Measurements from ENCODE around the gene MAPK4.

The MAPK4 gene

DNA sequence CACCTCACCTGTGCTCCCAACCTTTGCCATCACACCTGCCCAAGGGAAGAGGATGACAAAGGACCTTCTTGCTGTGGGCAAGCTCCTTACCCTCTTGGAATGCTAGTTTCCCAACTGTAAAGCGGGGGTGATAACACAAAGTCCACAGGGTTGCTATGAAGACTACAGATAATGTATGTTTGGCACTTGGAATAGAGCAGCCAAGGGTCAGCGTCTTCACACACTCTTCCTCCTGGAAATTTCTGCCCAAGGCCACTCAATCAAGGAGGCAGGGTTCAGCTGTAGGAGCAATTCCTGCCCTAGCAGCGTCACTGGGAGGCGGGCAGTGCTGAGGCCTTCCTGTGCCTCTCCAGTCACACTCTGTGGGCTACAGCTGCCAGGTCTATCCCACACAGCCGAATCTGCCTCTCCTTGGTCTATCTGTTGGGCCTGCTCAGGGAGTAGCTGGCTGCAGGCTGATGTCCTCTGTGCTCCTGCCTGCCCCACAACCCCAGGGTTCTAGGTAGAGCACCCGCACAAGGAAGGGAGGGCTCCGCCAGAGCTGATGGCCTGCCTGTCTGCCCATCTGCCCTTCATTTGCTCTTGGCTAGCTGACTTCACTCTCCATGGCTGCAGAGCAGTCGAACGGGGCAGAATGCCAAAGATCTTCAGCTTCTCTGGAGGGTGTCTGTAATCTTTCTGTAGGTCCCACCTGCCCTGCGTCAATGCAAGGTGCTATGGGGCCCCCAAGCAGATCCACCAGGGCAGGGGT is 168.0 kb downstream of the MAPK4 start:
- DNase-seq: no peak

DNA sequence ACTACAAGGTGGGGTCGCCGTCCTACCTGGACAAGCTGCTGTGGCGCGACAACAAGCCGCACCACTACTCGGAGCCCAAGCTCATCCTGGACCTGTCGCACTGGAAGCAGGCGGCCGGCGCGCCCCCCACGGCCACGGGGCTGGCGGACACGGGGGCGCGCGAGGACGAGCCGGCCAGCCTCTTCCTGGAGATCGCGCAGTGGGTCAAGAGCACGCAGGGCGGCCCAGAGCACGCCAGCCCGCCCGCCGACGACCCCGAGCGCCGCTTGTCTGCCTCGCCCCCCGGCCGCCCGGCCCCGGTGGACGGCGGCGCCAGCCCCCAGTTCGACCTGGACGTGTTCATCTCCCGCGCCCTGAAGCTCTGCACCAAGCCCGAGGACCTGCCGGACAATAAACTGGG is 169.5 kb downstream of the MAPK4 start:
- DNase-seq: no peak

DNA sequence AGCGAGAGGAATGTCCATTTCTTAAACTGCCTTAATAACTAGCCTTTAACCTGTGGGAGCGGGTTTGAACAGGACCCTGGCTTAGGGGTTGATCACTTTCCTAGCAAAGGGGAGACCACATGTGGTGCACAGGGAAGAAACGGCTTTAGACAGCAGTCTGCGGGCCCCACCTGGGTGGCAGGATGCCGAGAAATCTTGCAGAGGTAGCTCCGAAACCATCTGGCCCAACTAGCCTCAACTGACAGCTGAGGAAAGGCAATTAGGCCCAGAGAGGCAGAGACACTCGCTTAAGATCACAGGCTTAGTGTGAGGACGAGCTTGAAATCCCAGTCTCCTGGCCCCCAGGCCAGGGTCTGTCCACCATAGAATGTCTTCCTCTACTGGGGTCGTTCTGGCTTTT is 170.1 kb downstream of the MAPK4 start:
- DNase-seq: no peak

DNA sequence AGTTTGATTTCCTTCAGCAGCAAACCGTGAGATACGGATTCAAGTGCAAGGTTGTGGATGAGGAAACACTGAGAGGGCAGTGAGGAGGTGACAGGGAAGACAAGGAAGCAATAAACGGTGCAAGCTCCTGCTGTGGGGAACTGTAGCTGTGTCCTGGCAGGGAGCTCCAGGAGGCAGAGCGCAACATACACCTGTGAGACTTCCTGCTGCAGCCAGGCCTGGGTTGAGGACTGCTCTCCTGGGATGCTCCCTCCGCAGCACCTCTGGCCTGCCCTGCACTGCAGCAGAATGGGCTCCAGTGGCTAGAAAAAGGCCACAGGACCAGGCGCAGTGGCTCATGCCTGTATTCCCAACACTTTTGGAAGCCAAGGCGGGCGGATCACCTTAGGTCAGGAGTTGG is 174.5 kb downstream of the MAPK4 start:
- DNase-seq: no peak

DNA sequence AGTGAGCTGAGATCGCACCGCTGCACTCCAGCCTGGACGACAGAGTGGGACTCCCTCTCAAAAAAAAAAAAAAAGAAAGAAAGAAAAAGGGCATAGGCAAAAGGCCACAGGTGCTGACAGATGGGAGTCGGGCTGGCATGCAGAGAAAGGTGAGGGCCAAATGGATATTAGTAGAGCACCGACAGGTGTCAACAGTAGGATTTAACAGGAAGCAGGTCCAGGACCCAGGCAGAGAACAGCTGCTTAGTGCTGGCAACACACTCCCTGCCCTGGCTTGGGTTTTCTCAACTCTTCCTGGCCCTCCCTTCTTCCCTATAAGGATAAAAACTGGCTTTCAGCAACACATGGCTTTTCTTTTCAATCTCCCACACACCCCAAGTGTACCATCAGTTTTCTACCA is 175.0 kb downstream of the MAPK4 start:
- DNase-seq: no peak

DNA sequence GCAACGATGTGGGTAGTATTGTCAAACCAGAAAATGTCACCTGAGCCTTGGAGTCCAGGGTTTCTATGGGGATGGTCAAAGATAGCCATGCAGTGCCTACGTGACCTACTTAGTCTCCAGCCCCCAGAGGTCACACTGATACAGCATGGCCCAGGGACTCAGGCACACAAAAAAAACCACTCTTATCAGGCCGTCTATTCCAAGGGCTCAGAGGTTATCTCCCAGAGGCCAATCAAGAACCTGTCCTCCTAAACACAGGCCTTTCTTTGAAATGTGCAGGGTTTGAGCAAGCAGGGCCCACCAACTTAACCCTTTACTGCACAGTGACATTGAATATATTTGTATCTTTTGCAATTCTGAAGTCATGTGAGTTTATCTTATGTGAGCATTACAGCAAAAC is 177.2 kb downstream of the MAPK4 start:
- DNase-seq: no peak

DNA sequence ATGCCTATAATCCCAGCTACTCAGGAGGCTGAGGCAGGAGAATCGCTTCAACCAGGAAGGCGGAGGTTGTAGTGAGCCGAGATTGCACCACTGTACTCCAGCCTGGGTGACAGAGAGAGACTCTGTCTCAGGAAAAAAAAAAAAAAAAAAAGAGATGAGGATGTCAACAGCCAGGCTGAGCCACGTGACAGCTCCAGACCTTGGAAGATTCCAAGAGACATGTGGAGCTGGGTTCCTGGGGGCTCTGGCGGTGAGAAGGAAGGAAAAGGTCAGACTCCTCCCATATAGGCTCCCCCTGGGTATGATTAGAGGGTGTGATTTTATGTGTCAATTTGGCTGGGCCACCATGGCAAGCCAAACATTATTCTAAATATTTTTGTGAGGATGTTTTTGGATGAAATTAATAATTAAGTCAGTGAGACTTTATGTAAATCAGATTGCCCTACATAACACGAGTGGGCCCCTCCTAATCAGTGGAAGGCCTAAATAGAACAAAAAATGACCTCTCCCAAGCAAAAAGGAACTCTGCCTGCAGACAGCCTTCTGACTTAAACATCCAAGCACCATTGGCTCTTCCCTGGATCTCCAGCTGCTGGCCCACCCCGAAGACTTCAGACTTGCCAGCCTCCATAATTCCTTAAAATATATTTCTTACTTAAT is 178.3 kb downstream of the MAPK4 start:
- no peak for DNase-seq

DNA sequence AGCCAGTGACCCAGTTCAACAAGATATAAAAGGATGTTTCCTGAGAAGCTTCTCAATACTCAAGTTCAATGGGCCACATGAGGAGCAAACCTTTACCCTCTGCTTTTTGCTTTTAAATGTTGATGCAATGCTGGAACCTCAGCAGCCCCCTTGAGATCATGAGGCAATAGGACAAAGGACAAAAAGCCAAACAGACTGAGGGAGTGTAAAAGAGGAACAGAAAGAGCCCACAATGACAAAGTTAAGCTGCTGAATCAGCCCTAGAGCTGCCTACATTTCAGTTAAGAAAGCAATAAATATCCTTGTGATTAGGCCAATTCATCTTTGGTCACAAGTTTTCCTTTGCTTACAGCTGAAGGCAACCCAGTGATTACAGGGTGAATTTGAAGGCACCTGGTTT is 183.1 kb downstream of the MAPK4 start:
- no peak for DNase-seq

DNA sequence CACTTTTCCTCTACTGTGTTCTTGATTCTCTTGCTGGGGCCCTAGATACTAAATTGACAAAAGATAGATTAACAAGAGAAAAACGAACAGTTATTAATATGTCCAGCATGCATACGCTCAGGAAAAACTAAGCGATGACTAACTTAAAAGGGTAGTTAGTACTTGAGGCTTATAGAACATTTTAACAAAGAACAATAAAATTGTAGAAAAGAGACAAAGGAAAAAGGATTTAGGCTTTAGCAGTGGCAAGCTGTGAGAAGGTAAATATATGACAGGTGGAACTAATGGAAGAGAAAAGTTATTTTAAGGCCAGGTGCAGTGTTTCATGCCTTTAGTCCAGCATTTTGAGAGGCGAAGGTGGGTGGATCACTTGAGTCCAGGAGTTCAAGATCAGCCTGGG is 184.4 kb downstream of the MAPK4 start:
- DNase-seq: no peak

DNA sequence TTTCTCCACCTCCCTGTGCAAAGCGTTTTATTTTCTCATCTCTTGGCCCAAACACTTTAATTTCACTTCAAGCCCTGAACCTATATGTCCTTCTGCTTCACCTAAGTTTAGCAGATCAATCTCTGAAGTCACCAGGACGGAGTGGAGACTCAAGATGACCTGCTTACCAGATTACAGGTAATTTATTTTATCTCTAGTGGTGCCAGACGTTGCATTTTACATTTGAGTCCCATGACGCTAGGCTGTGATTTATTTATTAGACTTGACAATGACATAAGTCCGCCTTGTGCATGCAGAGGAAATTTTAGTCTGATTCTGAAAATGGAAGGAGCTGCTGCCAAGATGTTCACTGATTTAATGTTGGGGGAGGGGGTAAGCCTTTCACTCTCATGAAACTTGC is 186.1 kb downstream of the MAPK4 start:
- DNase-seq: no peak

DNA sequence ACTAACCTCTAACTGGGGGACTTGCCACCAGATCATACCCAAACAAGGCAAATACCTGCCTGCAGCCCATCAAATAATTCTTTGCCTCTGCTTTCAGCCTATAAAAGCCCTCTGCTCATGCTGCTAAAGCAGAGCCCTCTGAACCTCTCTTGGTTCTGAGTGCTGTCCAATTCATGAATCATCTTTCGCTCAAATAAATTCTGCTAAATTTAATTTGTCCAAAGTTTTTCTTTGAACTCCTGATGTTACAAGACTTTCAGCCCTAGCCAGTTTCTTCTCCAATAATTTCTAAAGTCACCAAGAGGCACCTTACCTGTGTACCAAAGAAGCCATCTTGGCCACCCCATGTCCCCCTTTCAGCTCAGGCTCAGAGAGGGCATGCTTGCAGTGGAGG is 188.0 kb downstream of the MAPK4 start:
- DNase-seq: no peak

DNA sequence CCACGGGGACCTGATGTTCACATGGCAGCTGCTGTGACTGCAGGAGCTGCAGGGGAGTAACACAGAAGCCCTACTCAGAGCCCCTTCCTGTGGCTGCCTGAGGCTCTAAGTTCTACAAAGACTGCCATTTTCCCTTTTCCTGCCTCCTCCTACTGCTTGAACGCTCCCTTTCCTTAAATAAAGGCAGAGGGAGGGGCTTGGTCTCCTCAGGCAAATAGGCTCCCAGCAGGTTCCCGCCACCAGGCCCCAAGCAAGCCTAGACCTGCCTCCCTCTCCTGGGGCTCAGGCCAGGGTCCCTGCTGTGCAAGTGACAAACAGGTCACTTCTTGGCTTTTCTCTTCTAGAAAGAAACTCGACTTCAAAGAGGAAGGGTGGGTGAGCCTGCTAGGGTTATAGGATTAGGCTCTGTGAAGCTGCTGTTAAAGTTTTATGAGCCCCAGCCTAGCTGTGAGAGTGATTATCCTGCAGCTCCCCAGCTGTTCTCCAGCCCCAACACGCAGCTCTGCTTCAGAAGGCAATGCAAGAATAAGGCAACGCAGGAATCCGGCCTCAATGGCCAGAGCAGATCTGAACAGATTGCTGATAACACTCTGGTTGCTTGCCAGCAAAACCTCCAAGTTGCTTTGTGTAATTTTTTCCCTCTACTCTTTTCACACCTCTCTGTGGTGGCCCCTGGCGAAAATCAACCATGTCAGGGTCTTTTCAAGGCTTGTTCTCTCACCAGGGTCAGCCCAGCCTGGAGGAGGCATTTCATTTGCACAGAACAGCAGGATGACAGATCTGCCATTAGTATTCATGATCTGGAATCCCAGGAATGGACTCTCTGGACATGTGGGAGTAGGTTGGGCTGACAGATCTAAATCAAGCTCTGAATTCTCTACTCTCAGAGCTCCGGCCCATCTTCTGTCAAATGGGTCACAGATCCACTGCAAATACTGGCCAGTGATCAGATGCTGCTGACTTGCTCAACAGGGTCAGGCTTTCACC is 188.6 kb downstream of the MAPK4 start:
- DNase-seq: no peak

DNA sequence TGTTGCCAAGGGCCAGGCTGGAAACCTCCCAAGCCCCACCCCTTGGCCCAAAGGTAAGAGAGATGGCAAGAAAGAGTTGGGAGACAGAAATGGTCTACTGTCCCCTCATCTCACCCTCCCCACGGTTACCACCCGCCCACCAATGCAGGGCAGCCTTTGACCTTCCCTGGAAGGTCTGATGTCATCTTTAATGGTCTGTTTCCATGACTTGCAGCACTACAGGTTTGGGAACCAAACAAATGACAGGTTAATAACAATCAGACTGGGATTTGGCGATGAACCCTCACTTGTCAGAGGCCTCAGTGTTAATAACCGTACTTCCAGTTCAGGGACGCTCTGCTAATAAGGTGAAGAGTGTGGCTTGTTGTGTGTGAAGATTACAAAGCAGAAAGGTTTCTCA is 189.5 kb downstream of the MAPK4 start:
- DNase-seq: no peak

DNA sequence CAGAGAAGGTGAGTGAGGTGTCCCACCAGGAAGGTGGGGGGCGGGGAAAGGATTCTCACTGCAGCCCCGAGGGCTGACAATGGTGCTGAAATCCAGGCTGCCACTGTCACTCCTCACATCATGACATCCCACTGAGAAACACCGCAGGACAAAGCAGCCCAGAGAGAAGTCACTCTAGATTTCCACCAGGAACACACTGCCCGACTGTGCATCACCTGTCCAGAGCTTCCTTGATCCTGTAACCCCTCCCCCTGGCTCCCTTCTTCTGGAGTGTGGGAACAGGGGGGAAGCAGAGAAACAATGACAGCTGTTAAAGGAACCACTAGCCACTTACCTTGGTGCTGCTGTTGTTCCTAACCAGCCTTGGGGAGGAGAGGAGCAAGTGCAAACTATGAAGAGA is 190.1 kb downstream of the MAPK4 start:
- DNase-seq: no peak

DNA sequence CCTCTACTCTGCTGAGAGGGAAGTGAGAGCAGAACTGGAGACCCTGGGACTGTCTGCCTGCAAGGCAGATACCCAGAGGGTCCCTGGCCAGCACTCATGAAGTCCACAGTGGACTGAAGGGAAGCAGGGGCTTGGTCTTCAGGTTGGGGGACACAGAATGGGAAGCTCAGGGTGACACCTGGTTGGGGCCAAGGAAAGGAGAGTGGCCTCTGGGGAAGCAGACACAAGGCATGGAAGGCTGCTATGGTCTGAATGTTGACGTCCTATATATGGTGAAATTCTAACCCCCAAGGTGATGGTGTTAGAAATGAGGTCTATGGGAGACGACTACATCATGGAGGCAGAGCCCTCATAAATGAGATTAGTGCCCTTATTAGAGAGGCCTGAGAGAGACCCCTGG is 190.7 kb downstream of the MAPK4 start:
- DNase-seq: no peak

DNA sequence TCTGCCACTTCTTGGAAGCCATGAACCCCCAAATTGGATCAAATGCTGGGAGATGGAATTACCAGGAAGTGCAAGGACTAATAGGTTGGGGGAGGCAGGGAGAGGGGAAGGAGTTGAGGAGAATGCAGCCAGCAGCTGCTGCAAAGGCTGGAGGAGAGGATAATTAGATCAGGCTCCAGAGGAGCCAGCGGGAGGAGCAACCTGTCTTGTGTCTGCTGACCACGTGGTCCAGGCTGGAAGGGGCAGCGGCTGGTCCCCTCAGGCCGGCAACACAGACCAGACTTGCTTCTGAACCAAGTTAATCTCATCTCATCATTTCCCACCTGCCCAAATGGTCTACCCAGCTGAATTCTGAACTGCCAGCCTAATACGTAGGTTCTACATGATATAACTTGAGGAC is 191.6 kb downstream of the MAPK4 start:
- no peak for DNase-seq

DNA sequence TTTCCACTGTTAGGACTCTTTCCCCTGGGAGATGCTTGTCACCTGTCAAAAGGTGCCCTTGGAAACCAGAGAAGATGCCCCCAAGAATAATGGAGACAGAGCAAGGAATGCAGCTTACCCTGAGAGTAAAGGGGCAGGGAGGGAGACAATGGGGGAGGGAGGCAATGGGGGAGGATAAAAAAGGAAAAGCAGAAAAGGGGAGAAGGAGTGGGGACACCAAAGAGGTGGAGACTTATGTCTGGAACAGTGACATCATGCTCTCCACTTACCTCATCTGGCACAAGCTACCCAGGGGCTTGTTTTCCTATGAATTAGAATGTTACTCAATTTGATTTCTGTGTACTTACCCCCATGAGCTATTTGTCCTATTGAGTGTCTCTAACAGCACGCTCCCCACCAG is 192.1 kb downstream of the MAPK4 start:
- no peak for DNase-seq

DNA sequence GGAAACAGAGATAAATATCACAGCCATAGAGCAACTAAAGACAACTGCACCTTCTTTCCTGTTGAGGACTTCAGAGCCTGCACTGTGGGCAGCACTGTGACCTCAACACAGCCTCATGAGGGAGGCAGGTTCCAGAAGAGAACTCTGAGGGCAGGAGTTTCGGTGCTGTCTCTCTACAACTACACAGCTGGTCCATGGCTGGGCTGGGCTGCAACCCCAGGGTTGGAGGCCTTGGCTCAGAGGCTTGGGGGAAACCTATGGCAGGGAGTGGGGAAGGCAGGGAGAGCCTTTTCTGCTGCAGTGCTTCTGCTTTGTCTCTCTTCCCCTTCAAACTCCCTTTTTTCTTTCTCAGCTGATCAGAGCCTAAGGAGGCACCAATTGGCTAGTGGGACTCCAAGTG is 193.4 kb downstream of the MAPK4 start:
- DNase-seq: no peak

DNA sequence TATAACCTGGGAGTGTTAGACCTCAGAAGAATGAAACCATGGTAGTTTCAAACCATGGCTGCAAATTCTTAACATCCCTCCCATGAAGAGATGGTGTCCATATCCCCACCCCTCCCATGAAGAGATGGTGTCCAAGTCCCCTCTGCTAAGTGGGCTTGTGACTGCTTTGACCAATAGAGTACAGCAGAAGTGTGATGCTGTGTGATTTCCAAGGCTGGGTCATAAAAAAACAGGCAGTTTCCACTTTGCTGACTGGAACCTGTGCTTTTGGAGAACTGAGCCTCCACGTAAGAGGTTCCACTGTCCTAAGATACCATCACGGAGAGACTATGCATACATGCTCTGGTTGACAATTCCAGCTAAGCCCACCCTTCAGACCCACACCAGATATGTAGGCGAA is 194.4 kb downstream of the MAPK4 start:
- DNase-seq: no peak

DNA sequence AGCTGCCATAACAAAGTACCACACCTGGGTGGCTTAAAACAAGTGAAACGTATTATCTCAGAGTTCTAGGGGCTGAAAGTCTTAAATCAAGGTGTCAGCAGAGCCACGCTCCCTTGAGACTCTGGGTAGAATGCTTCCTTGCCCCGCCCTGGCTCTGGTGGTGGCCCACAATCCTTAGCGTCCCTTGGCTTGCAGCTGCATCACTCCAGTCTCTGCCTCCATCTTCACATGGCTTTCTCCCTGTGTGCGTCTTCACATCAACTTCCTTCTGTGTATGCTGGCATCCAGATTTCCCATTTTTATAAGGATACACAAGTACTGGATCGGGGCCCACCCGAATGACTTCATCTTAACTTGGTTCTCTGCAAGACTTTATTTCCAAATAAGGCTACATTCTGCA is 197.5 kb downstream of the MAPK4 start:
- DNase-seq: no peak

DNA sequence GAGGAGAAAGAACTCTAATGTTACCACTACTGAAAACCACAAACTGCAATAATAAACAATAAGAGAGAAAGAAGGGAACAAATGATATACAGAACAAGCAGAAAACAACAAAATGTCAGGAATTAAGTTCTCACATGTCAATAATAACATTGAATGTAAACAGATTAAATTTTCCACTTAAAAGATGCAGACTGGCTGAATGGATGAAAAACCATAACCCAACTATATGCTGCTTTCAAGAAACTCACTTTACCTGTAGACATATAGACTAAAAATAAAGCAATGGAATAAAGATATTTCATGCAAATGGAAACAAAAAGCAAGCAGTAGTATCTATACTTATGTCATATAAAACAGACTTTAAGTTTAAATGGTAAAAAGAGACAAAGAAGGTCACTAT is 209.6 kb downstream of the MAPK4 start:
- DNase-seq: no peak

DNA sequence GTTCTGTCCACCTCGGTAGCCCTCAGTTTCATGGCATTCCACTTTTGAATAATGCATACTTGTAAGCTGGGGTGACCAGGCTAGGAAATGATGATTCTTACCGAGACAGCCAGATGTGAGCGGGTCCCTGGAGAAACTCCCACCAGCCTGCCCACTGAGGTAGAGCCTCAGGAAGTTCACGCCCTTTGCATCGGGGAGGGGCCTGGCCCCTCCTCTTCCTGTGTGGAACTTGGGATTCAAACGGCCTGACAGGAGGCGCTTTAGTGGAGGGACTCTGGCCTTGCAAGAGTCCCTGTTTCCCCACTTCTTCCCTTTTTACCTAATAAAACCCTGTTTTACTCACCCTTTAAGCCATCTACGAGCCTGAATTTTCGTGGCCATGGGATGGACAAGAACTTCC is 215.3 kb downstream of the MAPK4 start:
- DNase-seq: no peak

DNA sequence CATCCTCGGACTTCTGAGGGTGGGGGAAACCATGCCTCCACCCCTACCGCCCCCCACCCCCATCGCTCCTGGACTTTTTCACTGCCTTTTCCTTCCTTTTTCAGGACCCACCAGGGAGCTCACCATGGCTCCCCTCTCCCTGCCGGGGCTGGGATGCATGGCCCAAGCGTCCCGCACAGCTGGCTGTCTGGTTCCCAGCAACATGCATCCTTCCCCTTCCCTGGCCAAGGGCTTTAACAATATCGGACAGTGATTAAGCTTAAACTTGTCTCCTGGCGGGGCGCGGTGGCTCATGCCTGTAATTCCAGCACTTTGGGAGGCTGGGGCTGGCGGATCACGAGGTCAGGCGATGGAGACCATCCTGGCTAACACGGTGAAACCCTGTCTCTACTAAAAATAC is 215.8 kb downstream of the MAPK4 start:
- no peak for DNase-seq

DNA sequence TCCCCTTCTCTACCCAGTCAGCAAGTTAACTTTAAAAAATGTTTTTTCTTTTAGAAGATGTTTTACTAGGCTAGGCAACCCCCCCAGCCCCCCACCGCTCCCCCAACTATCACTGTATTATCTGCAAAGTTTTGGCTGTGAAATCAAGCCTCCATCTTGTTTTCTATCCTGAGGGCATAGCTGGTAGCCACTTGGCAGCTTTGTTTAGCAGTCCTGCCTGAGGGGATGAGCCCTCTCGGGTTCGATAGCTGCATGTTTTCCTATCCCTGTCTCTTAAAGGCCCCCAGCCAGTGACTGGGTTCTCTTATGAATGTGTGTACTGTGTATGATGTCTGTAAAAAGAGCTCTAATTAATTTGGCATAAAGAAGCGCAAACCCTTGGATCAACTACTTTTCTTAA is 216.5 kb downstream of the MAPK4 start:
- no peak for DNase-seq

Measured in bone marrow (tissue), 2 donors.